HEK293 (cell line): ENCODE results near the gene DCAF8.

Experiments
- CTCF ChIA-PET: fragments of 350-600 bp; formaldehyde crosslinking; extraction: SDS; loops from one replicate; lab custom pipeline; 2021; ENCODE audit warnings: antibody characterized with exemption; lab: Yijun Ruan, JAX
- POLR2A ChIA-PET: fragments of 300-600 bp; formaldehyde crosslinking; extraction: SDS; loops from one replicate; lab custom pipeline; 2020; ENCODE audit warnings: antibody characterized with exemption, inconsistent platforms; lab: Yijun Ruan, JAX
- H3K27ac ChIP-seq: fragments of 200-500 bp; sonication (Bioruptor generic); 2 replicates; pipeline ENCODE4 v1.5.1; 2014; ENCODE audit warnings: low read depth, low read length, control low read depth, inconsistent platforms; ENCODE audit errors: extremely low read depth
- H3K36me3 ChIP-seq, 2 experiments: fragments of 200-500 bp in 1 of 2; sonication (Bioruptor generic) in 1 of 2; 1 replicate in 1 of 2; 2 replicates in 1 of 2; pipeline ENCODE4 v1.5.1; 2014 to 2017; ENCODE audit warnings: inconsistent platforms in 2 of 2, low read length in 2 of 2; ENCODE audit not compliant: control insufficient read depth in 2 of 2, insufficient read depth in 1 of 2
- H3K4me1 ChIP-seq: fragments of 200-500 bp; sonication (Bioruptor generic); 2 replicates; pipeline ENCODE4 v1.5.1; 2014; ENCODE audit warnings: mild to moderate bottlenecking, low read length, inconsistent platforms; ENCODE audit not compliant: control insufficient read depth, insufficient read depth
- H3K4me3 ChIP-seq: 2 replicates; pipeline ENCODE4 v1.5.1; 2011; ENCODE audit warnings: low read depth, mild to moderate bottlenecking, control low read depth, low read length, moderate library complexity
- H3K9me3 ChIP-seq: fragments of 200-500 bp; sonication (Bioruptor generic); 2 replicates; pipeline ENCODE4 v1.5.1; 2014; ENCODE audit warnings: low read depth, low read length, inconsistent platforms; ENCODE audit not compliant: control insufficient read depth, insufficient read depth
- HOXC10 ChIP-seq: sonication (generic); formaldehyde crosslinking; IDR thresholded peaks from 2 replicates; pipeline ENCODE4 v1.8.1; 2023; ENCODE audit warnings: mild to moderate bottlenecking, missing genetic modification reagents
- PRDM10 ChIP-seq: fragments of 450-650 bp; formaldehyde crosslinking; IDR thresholded peaks from 2 replicates; pipeline ENCODE4 v1.5.1; 2016; ENCODE audit warnings: missing biosample characterization, missing genetic modification characterization
- SALL2 ChIP-seq: fragments of 450-650 bp; formaldehyde crosslinking; IDR thresholded peaks from 2 replicates; pipeline ENCODE4 v1.5.0; 2017; ENCODE audit warnings: missing biosample characterization, mild to moderate bottlenecking, missing genetic modification characterization, borderline replicate concordance
- SCRT2 ChIP-seq: fragments of 450-650 bp; formaldehyde crosslinking; IDR thresholded peaks from 2 replicates; pipeline ENCODE4 v1.5.1; 2016; ENCODE audit warnings: missing biosample characterization, missing genetic modification characterization
- ZFP37 ChIP-seq: fragments of 450-650 bp; formaldehyde crosslinking; IDR thresholded peaks from 2 replicates; pipeline ENCODE4 v1.5.1; 2016; ENCODE audit warnings: missing biosample characterization, missing genetic modification characterization
- ZNF175 ChIP-seq: fragments of 450-650 bp; formaldehyde crosslinking; IDR thresholded peaks from 2 replicates; pipeline ENCODE4 v1.5.1; 2016; ENCODE audit warnings: missing biosample characterization, missing genetic modification characterization
- ZNF280C ChIP-seq: fragments of 450-650 bp; formaldehyde crosslinking; IDR thresholded peaks from 2 replicates; pipeline ENCODE4 v1.5.1; 2016; ENCODE audit warnings: missing biosample characterization, missing genetic modification characterization
- ZNF335 ChIP-seq: fragments of 450-650 bp; formaldehyde crosslinking; conservative IDR thresholded peaks from 2 replicates; pipeline ENCODE4 v1.5.1; 2016; ENCODE audit warnings: missing biosample characterization, missing genetic modification characterization
- ZNF518A ChIP-seq: fragments of 450-650 bp; formaldehyde crosslinking; conservative IDR thresholded peaks from 2 replicates; pipeline ENCODE4 v1.5.1; 2016; ENCODE audit warnings: low read depth, missing biosample characterization, missing genetic modification characterization
- ZNF561 ChIP-seq: fragments of 450-650 bp; IDR thresholded peaks from 2 replicates; pipeline ENCODE4 v1.5.1; 2018; ENCODE audit warnings: missing biosample characterization, missing genetic modification characterization, borderline replicate concordance
- ZNF600 ChIP-seq: fragments of 450-650 bp; formaldehyde crosslinking; IDR thresholded peaks from 2 replicates; pipeline ENCODE4 v1.5.1; 2016; ENCODE audit warnings: missing biosample characterization, missing genetic modification characterization
- ZNF610 ChIP-seq: fragments of 450-650 bp; formaldehyde crosslinking; IDR thresholded peaks from 2 replicates; pipeline ENCODE4 v1.5.1; 2016; ENCODE audit warnings: missing biosample characterization, missing genetic modification characterization, borderline replicate concordance
- ZNF664 ChIP-seq: fragments of 450-650 bp; formaldehyde crosslinking; IDR thresholded peaks from 2 replicates; pipeline ENCODE4 v1.5.1; 2016; ENCODE audit warnings: missing biosample characterization, missing genetic modification characterization
- ZNF776 ChIP-seq: fragments of 450-650 bp; formaldehyde crosslinking; IDR thresholded peaks from 2 replicates; pipeline ENCODE4 v1.5.0; 2017; ENCODE audit warnings: missing biosample characterization, missing genetic modification characterization, borderline replicate concordance
- ZNF843 ChIP-seq: fragments of 450-650 bp; formaldehyde crosslinking; IDR thresholded peaks from 2 replicates; pipeline ENCODE4 v1.5.1; 2016; ENCODE audit warnings: missing biosample characterization, missing genetic modification characterization

The DCAF8 gene

GRCh38 chr1:160208557-160209320 lies 53.6 kb downstream of the DCAF8 start:
- Histone ChIP-seq H3K4me3 (no peak overlapping the region), H3K4me1 (0 out of 2 replicates have a peak, but pooled peaks cover 2% of the 10 kb centered on the region), H3K27ac (no peak overlapping the region), H3K9me3 (no peaks in the 10 kb centered on the region), H3K36me3 (peaks cover 0 to 73% of the 10 kb centered on the region in 2 experiments)
- TF ChIP-seq PRDM10 (tag by site-specific recombination) (peak; percentile 10; the same call in 1 of the 2 replicates), ZFP37 (tag by site-specific recombination) (no peak), SALL2 (tag by site-specific recombination) (no peak)
- CTCF ChIA-PET: interaction anchor here (0.7 to 3.8 kb wide), 7 partner anchors 11 to 192 kb away, joined by 3 to 15 read pairs (median 5); no protein-coding TSS in a partner anchor
- POLR2A ChIA-PET: interaction anchor here (0.8 to 0.9 kb wide), 3 partner anchors 9 to 11 kb away, joined by 3 read pairs; no protein-coding TSS in a partner anchor

- Histone ChIP-seq H3K27ac (no peak overlapping the region), H3K4me1 (0 out of 2 replicates have a peak, but pooled peaks cover 2% of the 10 kb centered on the region)
- no peak for TF ChIP-seq ZNF280C
- no peak for TF ChIP-seq ZNF561
- no peak for TF ChIP-seq ZNF518A (tag by site-specific recombination)
- TF ChIP-seq ZNF175 (tag by site-specific recombination): no peak
- TF ChIP-seq ZNF843 (tag by site-specific recombination): no peak
- TF ChIP-seq SALL2 (tag by site-specific recombination): no peak
- TF ChIP-seq HOXC10 (CRISPR knock-in tag): no peak
- TF ChIP-seq ZNF600 (tag by site-specific recombination): no peak
- no peak for TF ChIP-seq ZNF664
- no peak for TF ChIP-seq ZNF776
- TF ChIP-seq SCRT2 (tag by site-specific recombination): peak; percentile 76
- 0 out of 2 replicates have a peak, but pooled peaks have one; percentile 25 for TF ChIP-seq ZNF335 (tag by site-specific recombination)
- no peak for TF ChIP-seq ZNF610 (tag by site-specific recombination)
- TF ChIP-seq, all 188 proteins: peak for 2
- Histone ChIP-seq H3K4me3 (no peak overlapping the region), H3K36me3 (peaks cover 0 to 65% of the 10 kb centered on the region in 2 experiments), H3K9me3 (no peaks in the 10 kb centered on the region)
- ChIA-PET CTCF (interaction anchor here (1.0 to 3.8 kb wide), 5 partner anchors 15 to 107 kb away, joined by 3 to 15 read pairs (median 12); no protein-coding TSS in a partner anchor), POLR2A (interaction anchor here (0.8 to 0.9 kb wide), 3 partner anchors 10 to 11 kb away, joined by 3 read pairs; no protein-coding TSS in a partner anchor)
These were observed 54.4 kb downstream of the DCAF8 start for GRCh38 chr1:160207771-160208556.
